ENCODE data around the gene JAKMIP3. TPM values are rescaled to one million over a fixed set of nuclear protein-coding genes. Genes with fewer than 3 reads are reported as not detected.

The JAKMIP3 gene
- total RNA-seq, 1 experiment from 2014 or later: 0.17 TPM

- ChIA-PET POLR2A (no interaction called here), RAD21 (ENCODE audit: low non-redundant PET in 1 of 2, low total read pairs in 2 of 2, uncharacterized antibody in 2 of 2, unreplicated experiment in 2 of 2) (no interaction called here), CTCF (no interaction called here)
- Histone ChIP-seq H3K27me3 (ENCODE audit: insufficient read depth, low read length) (no peaks in the 10 kb centered on the region), H4K20me1 (ENCODE audit: insufficient read depth) (no peaks in the 10 kb centered on the region), H3K4me2 (ENCODE audit: low read length) (no peak overlapping the region), H3K79me2 (ENCODE audit: insufficient read depth, low read length) (no peaks in the 10 kb centered on the region), H2AFZ (ENCODE audit: low read depth, low read length, poor library complexity, severe bottlenecking) (no peak overlapping the region), H3K4me3 (replicated peaks in 1 of 2; ENCODE audit: low read depth in 1 of 2, low read length in 2 of 2) (no peak overlapping the region), H3K36me3 (ENCODE audit: control insufficient read depth in 1 of 2, insufficient read depth in 2 of 2, low read length in 2 of 2) (no peaks in the 10 kb centered on the region), H3K9me3 (ENCODE audit: control insufficient read depth in 1 of 2, insufficient read depth in 1 of 2, low read depth in 1 of 2, low read length in 2 of 2) (no peaks in the 10 kb centered on the region), H3K9me2 (ENCODE audit: insufficient read depth) (no peaks in the 10 kb centered on the region), H3K4me1 (ENCODE audit: control insufficient read depth in 1 of 2, insufficient read depth in 2 of 2, low read length in 2 of 2) (no peaks in the 10 kb centered on the region), H3K27ac (ENCODE audit: low read depth, low read length) (no peak overlapping the region), H3K9ac (ENCODE audit: low read length) (no peak overlapping the region)
- no peak for ATAC-seq
- intact Hi-C loops (cut with micrococcal nuclease): no loop called here
- BruUV-seq (replicated peaks): no TSS peak
- DNase-seq (ENCODE audit: low read depth, low spot score): no peak
- TF ChIP-seq FOSL1 (IDR thresholded peaks at IDR 0.05; ENCODE audit: low read depth): no peak
- no peak for TF ChIP-seq MAX (IDR thresholded peaks at IDR 0.05)
- no peak for TF ChIP-seq SRF (IDR thresholded peaks at IDR 0.05; ENCODE audit: low read depth)
- no peak for TF ChIP-seq RAD21 (IDR thresholded peaks at IDR 0.05; ENCODE audit: low read depth)
- TF ChIP-seq CBX3 (IDR thresholded peaks at IDR 0.05; ENCODE audit: low read depth): no peak
- no peak for TF ChIP-seq YY1 (IDR thresholded peaks at IDR 0.05; ENCODE audit: extremely low read depth, insufficient replicate concordance, low read depth, low read length)
- no peak for TF ChIP-seq EZH2phosphoT487 (IDR thresholded peaks at IDR 0.05; ENCODE audit: borderline replicate concordance)
- TF ChIP-seq ELF1 (IDR thresholded peaks at IDR 0.05; ENCODE audit: borderline replicate concordance, low read depth): no peak
- TF ChIP-seq ZNF274 (IDR thresholded peaks at IDR 0.05; ENCODE audit: low read depth, low read length): no peak
- no peak for TF ChIP-seq JUND (IDR thresholded peaks at IDR 0.05)
- TF ChIP-seq REST (IDR thresholded peaks at IDR 0.05; ENCODE audit: low read depth): no peak
- TF ChIP-seq, protein P1, sequence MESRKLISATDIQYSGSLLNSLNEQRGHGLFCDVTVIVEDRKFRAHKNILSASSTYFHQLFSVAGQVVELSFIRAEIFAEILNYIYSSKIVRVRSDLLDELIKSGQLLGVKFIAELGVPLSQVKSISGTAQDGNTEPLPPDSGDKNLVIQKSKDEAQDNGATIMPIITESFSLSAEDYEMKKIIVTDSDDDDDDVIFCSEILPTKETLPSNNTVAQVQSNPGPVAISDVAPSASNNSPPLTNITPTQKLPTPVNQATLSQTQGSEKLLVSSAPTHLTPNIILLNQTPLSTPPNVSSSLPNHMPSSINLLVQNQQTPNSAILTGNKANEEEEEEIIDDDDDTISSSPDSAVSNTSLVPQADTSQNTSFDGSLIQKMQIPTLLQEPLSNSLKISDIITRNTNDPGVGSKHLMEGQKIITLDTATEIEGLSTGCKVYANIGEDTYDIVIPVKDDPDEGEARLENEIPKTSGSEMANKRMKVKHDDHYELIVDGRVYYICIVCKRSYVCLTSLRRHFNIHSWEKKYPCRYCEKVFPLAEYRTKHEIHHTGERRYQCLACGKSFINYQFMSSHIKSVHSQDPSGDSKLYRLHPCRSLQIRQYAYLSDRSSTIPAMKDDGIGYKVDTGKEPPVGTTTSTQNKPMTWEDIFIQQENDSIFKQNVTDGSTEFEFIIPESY (IDR thresholded peaks at IDR 0.05; ENCODE audit: extremely low read depth, insufficient replicate concordance, low read length): no peak
- no peak for TF ChIP-seq POLR2AphosphoS5 (IDR thresholded peaks at IDR 0.05; ENCODE audit: low read depth, low read length)
- TF ChIP-seq TCF7L2 (IDR thresholded peaks at IDR 0.05; ENCODE audit: borderline replicate concordance, extremely low read depth, insufficient read depth, insufficient read length): no peak
- TF ChIP-seq SP1 (IDR thresholded peaks at IDR 0.05; ENCODE audit: low read depth): no peak
- TF ChIP-seq POLR2A (IDR thresholded peaks at IDR 0.05; ENCODE audit: borderline replicate concordance, extremely low read depth, insufficient read depth, insufficient read length): no peak
These were observed 2.9 kb upstream of the JAKMIP3 start for GRCh38 chr10:132062641-132063390.
